Medulla oblongata (tissue), 1 donor: ENCODE data around the gene HLCS.

Experiments used
- DNase-seq: peaks from one replicate; pipeline ENCODE4 v3.0.0-alpha.2; 2015; ENCODE audit errors: extremely low spot score

Gene HLCS

GRCh38 chr21:36915696-36916245, 50.7 kb downstream of the HLCS start:
- no peak for DNase-seq

- no peak for DNase-seq
These were observed 51.3 kb downstream of the HLCS start for GRCh38 chr21:36915014-36915695.

- DNase-seq = no peak
These were observed 52.0 kb downstream of the HLCS start for GRCh38 chr21:36914244-36915013.

GRCh38 chr21:36913247-36914169, 53.0 kb downstream of the HLCS start:
- DNase-seq = no peak

GRCh38 chr21:36910581-36911307, 55.7 kb downstream of the HLCS start:
- DNase-seq = no peak

GRCh38 chr21:36909901-36910561, 56.4 kb downstream of the HLCS start:
- no peak for DNase-seq

- no peak for DNase-seq
These were observed 57.0 kb downstream of the HLCS start for GRCh38 chr21:36909423-36909822.

GRCh38 chr21:36908260-36908908, 58.1 kb downstream of the HLCS start:
- DNase-seq = no peak

- DNase-seq = no peak
These were observed 62.3 kb downstream of the HLCS start for GRCh38 chr21:36904093-36904666.

- DNase-seq = no peak
These were observed 63.7 kb downstream of the HLCS start for GRCh38 chr21:36902793-36903192.

- DNase-seq = no peak
These were observed 64.1 kb downstream of the HLCS start for GRCh38 chr21:36902331-36902730.

- no peak for DNase-seq
These were observed 64.9 kb downstream of the HLCS start for GRCh38 chr21:36901575-36901974.

GRCh38 chr21:36893581-36893980, 72.9 kb downstream of the HLCS start:
- DNase-seq = no peak

GRCh38 chr21:36892201-36892600, 74.3 kb downstream of the HLCS start:
- no peak for DNase-seq

- DNase-seq = no peak
These were observed 74.8 kb downstream of the HLCS start for GRCh38 chr21:36891692-36892091.

GRCh38 chr21:36891121-36891520, 75.3 kb downstream of the HLCS start:
- DNase-seq = no peak

GRCh38 chr21:36890086-36890485, 76.4 kb downstream of the HLCS start:
- no peak for DNase-seq

GRCh38 chr21:36889401-36889800, 77.1 kb downstream of the HLCS start:
- no peak for DNase-seq

- no peak for DNase-seq
These were observed 78.0 kb downstream of the HLCS start for GRCh38 chr21:36888466-36888865.

GRCh38 chr21:36887963-36888362, 78.5 kb downstream of the HLCS start:
- DNase-seq = no peak
